ENCODE data around the gene OR14C36.

DNA sequence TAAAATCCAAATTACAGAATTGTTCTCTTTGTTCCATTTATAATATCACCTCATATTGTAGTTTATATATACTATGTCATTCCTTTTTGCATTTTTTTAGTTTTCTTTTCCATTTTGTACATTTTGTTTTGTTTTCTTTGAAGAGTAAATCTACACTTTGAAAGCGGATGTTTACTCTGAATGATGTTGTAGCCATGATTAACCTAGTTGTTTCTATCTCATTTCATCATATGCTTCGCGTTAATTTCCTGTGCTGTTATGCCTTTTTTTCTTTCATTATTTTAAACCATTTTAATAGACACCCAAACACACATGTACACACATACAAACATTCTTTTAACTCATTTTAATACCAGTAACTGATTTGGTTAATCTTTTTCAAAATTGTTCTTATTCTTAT is 32.3 kb downstream of the OR14C36 start:
- TF ChIP-seq, protein P1, sequence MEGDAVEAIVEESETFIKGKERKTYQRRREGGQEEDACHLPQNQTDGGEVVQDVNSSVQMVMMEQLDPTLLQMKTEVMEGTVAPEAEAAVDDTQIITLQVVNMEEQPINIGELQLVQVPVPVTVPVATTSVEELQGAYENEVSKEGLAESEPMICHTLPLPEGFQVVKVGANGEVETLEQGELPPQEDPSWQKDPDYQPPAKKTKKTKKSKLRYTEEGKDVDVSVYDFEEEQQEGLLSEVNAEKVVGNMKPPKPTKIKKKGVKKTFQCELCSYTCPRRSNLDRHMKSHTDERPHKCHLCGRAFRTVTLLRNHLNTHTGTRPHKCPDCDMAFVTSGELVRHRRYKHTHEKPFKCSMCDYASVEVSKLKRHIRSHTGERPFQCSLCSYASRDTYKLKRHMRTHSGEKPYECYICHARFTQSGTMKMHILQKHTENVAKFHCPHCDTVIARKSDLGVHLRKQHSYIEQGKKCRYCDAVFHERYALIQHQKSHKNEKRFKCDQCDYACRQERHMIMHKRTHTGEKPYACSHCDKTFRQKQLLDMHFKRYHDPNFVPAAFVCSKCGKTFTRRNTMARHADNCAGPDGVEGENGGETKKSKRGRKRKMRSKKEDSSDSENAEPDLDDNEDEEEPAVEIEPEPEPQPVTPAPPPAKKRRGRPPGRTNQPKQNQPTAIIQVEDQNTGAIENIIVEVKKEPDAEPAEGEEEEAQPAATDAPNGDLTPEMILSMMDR (conservative IDR thresholded peaks at IDR 0.05; ENCODE audit: low read depth, low read length): no peak
- TF ChIP-seq EZH2 (IDR thresholded peaks at IDR 0.05; ENCODE audit: low read length, unreplicated experiment) (no peak), EZH2phosphoT487 (IDR thresholded peaks at IDR 0.05; ENCODE audit: borderline replicate concordance, low read length) (no peak)
